Neural progenitor cell (in vitro differentiated cells): ENCODE results near the gene DAW1. TPM values are rescaled to one million over a fixed set of nuclear protein-coding genes. Genes with fewer than 3 reads are reported as not detected.

Experiments
- DNase-seq: peaks from one replicate; pipeline ENCODE4 v3.0.0-alpha.2; 2016; ENCODE audit warnings: low spot score
- H2AFZ ChIP-seq: fragments of 200-600 bp; sonication (generic); replicated peaks from 2 replicates; pipeline ENCODE4 v1.6.1; 2016; ENCODE audit warnings: antibody characterized with exemption
- H3F3A ChIP-seq: fragments of 200-600 bp; sonication (generic); 2 replicates; pipeline ENCODE4 v1.6.1; 2016; ENCODE audit warnings: antibody characterized with exemption, low read depth
- H3K27ac ChIP-seq: fragments of 200-600 bp; sonication (generic); 2 replicates; pipeline ENCODE4 v1.5.1; 2016; ENCODE audit warnings: mild to moderate bottlenecking
- H3K27me3 ChIP-seq: fragments of 200-600 bp; sonication (generic); 2 replicates; pipeline ENCODE4 v1.6.1; 2016; ENCODE audit warnings: mild to moderate bottlenecking, moderate library complexity
- H3K36me3 ChIP-seq: fragments of 200-600 bp; sonication (generic); 2 replicates; pipeline ENCODE4 v1.5.1; 2016
- H3K4me1 ChIP-seq: fragments of 200-600 bp; sonication (generic); 2 replicates; pipeline ENCODE4 v1.6.1; 2016; ENCODE audit warnings: mixed run types
- H3K4me2 ChIP-seq: fragments of 200-600 bp; sonication (generic); 2 replicates; pipeline ENCODE4 v1.6.1; 2016
- H3K4me3 ChIP-seq: fragments of 200-600 bp; sonication (generic); 2 replicates; pipeline ENCODE4 v1.5.1; 2016
- H3K79me2 ChIP-seq: fragments of 200-600 bp; sonication (generic); 2 replicates; pipeline ENCODE4 v1.6.1; 2016; ENCODE audit warnings: low read depth
- H3K9ac ChIP-seq: fragments of 200-600 bp; sonication (generic); 2 replicates; pipeline ENCODE4 v1.6.1; 2016
- H3K9me3 ChIP-seq: fragments of 200-600 bp; sonication (generic); 2 replicates; pipeline ENCODE4 v1.5.1; 2016; ENCODE audit warnings: low read depth
- H4K20me1 ChIP-seq: fragments of 200-600 bp; sonication (generic); 2 replicates; pipeline ENCODE4 v1.6.1; 2016; ENCODE audit warnings: low read depth
- H3K27ac Mint-ChIP-seq: 3 replicates; pipeline ENCODE4 v1.8.0; 2021; ENCODE audit warnings: mixed read lengths
- H3K27me3 Mint-ChIP-seq: 2 replicates; pipeline ENCODE4 v1.8.0; 2022; ENCODE audit warnings: low read depth, mild to moderate bottlenecking, inconsistent platforms, moderate library complexity, mixed read lengths; ENCODE audit not compliant: insufficient read depth
- H3K36me3 Mint-ChIP-seq: 3 replicates; pipeline ENCODE4 v1.8.0; 2021; ENCODE audit warnings: mixed read lengths
- H3K4me1 Mint-ChIP-seq: 3 replicates; pipeline ENCODE4 v1.8.0; 2021; ENCODE audit warnings: mixed read lengths
- H3K4me3 Mint-ChIP-seq: 3 replicates; pipeline ENCODE4 v1.8.0; 2021; ENCODE audit warnings: mild to moderate bottlenecking, moderate library complexity, mixed read lengths
- H3K9me3 Mint-ChIP-seq: 3 replicates; pipeline ENCODE4 v1.8.0; 2020; ENCODE audit warnings: mixed read lengths
- CTCF ChIP-seq: fragments of 200-600 bp; sonication (generic); IDR thresholded peaks from 2 replicates; pipeline ENCODE4 v1.5.1; 2017; ENCODE audit warnings: antibody characterized with exemption, mild to moderate bottlenecking
- EZH2 ChIP-seq: fragments of 200-600 bp; sonication (generic); IDR thresholded peaks from 2 replicates; pipeline ENCODE4 v1.6.1; 2017; ENCODE audit warnings: antibody characterized with exemption, mild to moderate bottlenecking, moderate library complexity
- EZH2phosphoT487 ChIP-seq: fragments of 200-600 bp; sonication (generic); IDR thresholded peaks from 2 replicates; pipeline ENCODE4 v1.6.1; 2017; ENCODE audit warnings: antibody characterized with exemption
- total RNA-seq: library from RNA; depleted of rRNA; stranded (reverse); fragments of >200 nt; gene quantifications from 2 replicates; pipeline ENCODE4 v1.2.3, GENCODE V29; 2015; ENCODE audit warnings: low replicate concordance

DAW1 gene
- total RNA-seq, 1 donor from 2014 or later, result not detected

- no peak overlapping the region for H3K4me2 ChIP-seq
- no peak overlapping the region for H3K9ac ChIP-seq
- DNase-seq, result no peak
- Mint-ChIP-seq H3K4me3 (peak overlapping the region; percentile 22), H3K4me1 (no peaks in the 10 kb centered on the region), H3K9me3 (no peaks in the 10 kb centered on the region), H3K27ac (no peak overlapping the region), H3K36me3 (no peaks in the 10 kb centered on the region), H3K27me3 (peaks cover 7% of the 10 kb centered on the region)
- no peaks in the 10 kb centered on the region for H3K79me2 ChIP-seq
- H3K27me3 ChIP-seq, result no peaks in the 10 kb centered on the region
- TF ChIP-seq EZH2phosphoT487 (no peak), CTCF (no peak), EZH2 (no peak)
- no peak overlapping the region for H3K27ac ChIP-seq
- H3F3A ChIP-seq, result no peaks in the 10 kb centered on the region
- H3K36me3 ChIP-seq, result no peaks in the 10 kb centered on the region
- H3K9me3 ChIP-seq, result no peaks in the 10 kb centered on the region
- no peaks in the 10 kb centered on the region for H3K4me1 ChIP-seq
- no peaks in the 10 kb centered on the region for H4K20me1 ChIP-seq
- H3K4me3 ChIP-seq, result no peak overlapping the region
- H2AFZ ChIP-seq, result no peak overlapping the region
These were observed 589 bp upstream of the DAW1 start for GRCh38 chr2:227870710-227871374.

- Histone ChIP-seq H4K20me1 (no peaks in the 10 kb centered on the region), H3K4me2 (no peak overlapping the region), H3K27me3 (no peaks in the 10 kb centered on the region), H3K36me3 (no peaks in the 10 kb centered on the region), H2AFZ (no peak overlapping the region), H3K27ac (no peak overlapping the region), H3K4me1 (no peaks in the 10 kb centered on the region), H3F3A (no peaks in the 10 kb centered on the region), H3K4me3 (no peak overlapping the region), H3K9me3 (no peaks in the 10 kb centered on the region), H3K79me2 (no peaks in the 10 kb centered on the region), H3K9ac (no peak overlapping the region)
- Mint-ChIP-seq H3K27ac (no peak overlapping the region), H3K4me3 (peak overlapping the region; percentile 42), H3K9me3 (no peaks in the 10 kb centered on the region), H3K27me3 (peaks cover 3% of the 10 kb centered on the region), H3K36me3 (no peaks in the 10 kb centered on the region), H3K4me1 (peaks cover 5% of the 10 kb centered on the region)
- DNase-seq, result no peak
- TF ChIP-seq CTCF (no peak), EZH2 (no peak), EZH2phosphoT487 (no peak)
These were observed 1.2 kb downstream of the DAW1 start for GRCh38 chr2:227872676-227873075.

GRCh38 chr2:227876300-227876801 is 4.9 kb downstream of the DAW1 start:
- no peaks in the 10 kb centered on the region for H3K79me2 ChIP-seq
- H3K4me2 ChIP-seq, result no peak overlapping the region
- peaks cover 5% of the 10 kb centered on the region for H3K4me1 Mint-ChIP-seq
- DNase-seq, result no peak
- no peak overlapping the region for H3K9ac ChIP-seq
- H3K9me3 ChIP-seq, result no peaks in the 10 kb centered on the region
- TF ChIP-seq EZH2phosphoT487 (no peak), EZH2 (no peak), CTCF (no peak)
- no peaks in the 10 kb centered on the region for H3F3A ChIP-seq
- no peak overlapping the region for H2AFZ ChIP-seq
- no peak overlapping the region for H3K27ac ChIP-seq
- H4K20me1 ChIP-seq, result no peaks in the 10 kb centered on the region
- no peaks in the 10 kb centered on the region for H3K36me3 ChIP-seq
- no peaks in the 10 kb centered on the region for H3K36me3 Mint-ChIP-seq
- H3K27me3 ChIP-seq, result no peaks in the 10 kb centered on the region
- H3K27ac Mint-ChIP-seq, result no peak overlapping the region
- H3K4me3 Mint-ChIP-seq, result no peak overlapping the region
- no peaks in the 10 kb centered on the region for H3K4me1 ChIP-seq
- H3K9me3 Mint-ChIP-seq, result no peaks in the 10 kb centered on the region
- peaks cover 3% of the 10 kb centered on the region for H3K27me3 Mint-ChIP-seq
- H3K4me3 ChIP-seq, result no peak overlapping the region
